Camera-type eye (tissue), 1 donor: ENCODE results near the gene MYCT1. TPM values are rescaled to one million over a fixed set of nuclear protein-coding genes. Genes with fewer than 3 reads are reported as not detected.

Experiments used
- total RNA-seq: library from RNA; depleted of rRNA; stranded (reverse); fragments of >200 nt; gene quantifications from one replicate; pipeline ENCODE4 v1.2.3, GENCODE V29; 2014

The MYCT1 gene, protein sequence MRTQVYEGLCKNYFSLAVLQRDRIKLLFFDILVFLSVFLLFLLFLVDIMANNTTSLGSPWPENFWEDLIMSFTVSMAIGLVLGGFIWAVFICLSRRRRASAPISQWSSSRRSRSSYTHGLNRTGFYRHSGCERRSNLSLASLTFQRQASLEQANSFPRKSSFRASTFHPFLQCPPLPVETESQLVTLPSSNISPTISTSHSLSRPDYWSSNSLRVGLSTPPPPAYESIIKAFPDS
- 21.2 TPM for total RNA-seq

DNA sequence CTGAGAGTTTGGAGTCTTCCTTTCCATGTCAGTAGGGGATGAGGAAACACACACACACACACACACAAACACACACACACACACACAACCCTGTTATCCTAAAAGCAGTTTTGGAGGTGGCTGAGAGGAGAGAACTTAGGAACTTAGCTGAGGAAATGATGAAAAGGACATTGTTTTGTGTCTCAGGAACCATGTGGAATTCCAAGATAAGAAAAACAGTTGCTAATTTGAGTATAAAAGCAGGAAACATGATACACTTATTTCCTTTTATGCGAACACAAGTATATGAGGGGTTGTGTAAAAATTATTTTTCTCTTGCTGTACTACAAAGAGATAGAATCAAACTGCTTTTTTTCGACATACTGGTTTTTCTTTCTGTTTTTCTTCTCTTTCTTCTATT is at the start of gene MYCT1:
Gene MYCT1 (plus strand): TSS at position 264 of the 400 bp plus-strand sequence. CDS start 6 bp downstream, at position 270.

DNA sequence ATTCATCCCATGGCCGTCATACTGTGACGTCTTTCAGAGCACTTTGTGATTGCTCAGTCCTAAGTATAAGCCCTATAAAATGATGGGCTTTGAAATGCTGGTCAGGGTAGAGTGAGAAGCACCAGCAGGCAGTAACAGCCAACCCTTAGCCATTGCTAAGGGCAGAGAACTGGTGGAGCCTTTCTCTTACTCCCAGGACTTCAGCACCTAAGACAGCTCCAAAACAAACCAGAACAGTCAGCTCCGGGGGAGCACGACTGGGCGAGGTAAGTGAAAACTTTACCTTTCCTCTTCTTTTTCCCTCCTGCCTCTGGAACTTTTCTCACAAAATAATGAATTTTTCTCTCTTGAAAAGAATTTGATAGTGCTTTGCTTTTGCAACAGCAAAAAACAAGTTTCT is 53.0 kb downstream of the MYCT1 start, which contains the start of gene VIP:
Gene VIP (plus strand): TSS at position 104 of the 400 bp plus-strand sequence. CDS start 1,381 bp downstream, outside the sequence.

Other genes starting within 250 kb of the MYCT1 start
- gene SYNE1, start 60.5 kb upstream of the MYCT1 start, total RNA-seq = 270 TPM
- 0.77 TPM for gene VIP, start 52.9 kb downstream of the MYCT1 start, total RNA-seq